ENCODE data around the gene COL2A1.

COL2A1 gene

GRCh38 chr12:48021485-48022179 lies 17.4 kb upstream of the COL2A1 start:
- Histone ChIP-seq H3K36me3 (ENCODE audit: control insufficient read depth in 2 of 2, insufficient read depth in 2 of 2, low read length in 2 of 2) (no peaks in the 10 kb centered on the region), H3K27ac (ENCODE audit: low read length) (no peak overlapping the region), H3K9me3 (ENCODE audit: control insufficient read depth in 2 of 2, low read length in 2 of 2) (no peaks in the 10 kb centered on the region), H3K4me1 (ENCODE audit: control insufficient read depth, insufficient read depth, low read length) (no peaks in the 10 kb centered on the region), H3K4me3 (ENCODE audit: low read length in 2 of 2) (no peak overlapping the region), H3K27me3 (ENCODE audit: control insufficient read depth in 1 of 2, insufficient read depth in 2 of 2, low read length in 2 of 2) (peaks cover 3 to 8% of the 10 kb centered on the region in 2 donors), H3K9ac (ENCODE audit: low read length in 2 of 2) (no peak overlapping the region)

- no peak overlapping the region for H3K27ac ChIP-seq (ENCODE audit: low read length)
- H3K9ac ChIP-seq (ENCODE audit: low read length in 2 of 2): no peak overlapping the region
- no peak overlapping the region for H3K4me3 ChIP-seq (ENCODE audit: low read length in 2 of 2)
- peaks cover 5 to 13% of the 10 kb centered on the region in 2 donors for H3K27me3 ChIP-seq (ENCODE audit: control insufficient read depth in 1 of 2, insufficient read depth in 2 of 2, low read length in 2 of 2)
- H3K4me1 ChIP-seq (ENCODE audit: control insufficient read depth, insufficient read depth, low read length): no peaks in the 10 kb centered on the region
- H3K9me3 ChIP-seq (ENCODE audit: control insufficient read depth in 2 of 2, low read length in 2 of 2): no peaks in the 10 kb centered on the region
- no peaks in the 10 kb centered on the region for H3K36me3 ChIP-seq (ENCODE audit: control insufficient read depth in 2 of 2, insufficient read depth in 2 of 2, low read length in 2 of 2)
Measured at GRCh38 chr12:48019639-48020265, 15.5 kb upstream of the COL2A1 start.

GRCh38 chr12:48018618-48018995 lies 14.3 kb upstream of the COL2A1 start:
- no peaks in the 10 kb centered on the region for H3K4me1 ChIP-seq (ENCODE audit: control insufficient read depth, insufficient read depth, low read length)
- H3K9ac ChIP-seq (ENCODE audit: low read length in 2 of 2): no peak overlapping the region
- H3K27ac ChIP-seq (ENCODE audit: low read length): no peak overlapping the region
- no peaks in the 10 kb centered on the region for H3K9me3 ChIP-seq (ENCODE audit: control insufficient read depth in 2 of 2, low read length in 2 of 2)
- no peak overlapping the region for H3K4me3 ChIP-seq (ENCODE audit: low read length in 2 of 2)
- H3K36me3 ChIP-seq (ENCODE audit: control insufficient read depth in 2 of 2, insufficient read depth in 2 of 2, low read length in 2 of 2): no peaks in the 10 kb centered on the region
- H3K27me3 ChIP-seq (ENCODE audit: control insufficient read depth in 1 of 2, insufficient read depth in 2 of 2, low read length in 2 of 2): peaks cover 5 to 13% of the 10 kb centered on the region in 2 donors

GRCh38 chr12:48017921-48018617 lies 13.8 kb upstream of the COL2A1 start:
- Histone ChIP-seq H3K27ac (ENCODE audit: low read length) (no peak overlapping the region), H3K9me3 (ENCODE audit: control insufficient read depth in 2 of 2, low read length in 2 of 2) (no peaks in the 10 kb centered on the region), H3K36me3 (ENCODE audit: control insufficient read depth in 2 of 2, insufficient read depth in 2 of 2, low read length in 2 of 2) (no peaks in the 10 kb centered on the region), H3K9ac (ENCODE audit: low read length in 2 of 2) (no peak overlapping the region), H3K27me3 (ENCODE audit: control insufficient read depth in 1 of 2, insufficient read depth in 2 of 2, low read length in 2 of 2) (peaks cover 5 to 13% of the 10 kb centered on the region in 2 donors), H3K4me3 (ENCODE audit: low read length in 2 of 2) (no peak overlapping the region), H3K4me1 (ENCODE audit: control insufficient read depth, insufficient read depth, low read length) (no peaks in the 10 kb centered on the region)

GRCh38 chr12:48017496-48017895 lies 13.2 kb upstream of the COL2A1 start:
- H3K27me3 ChIP-seq (ENCODE audit: control insufficient read depth in 1 of 2, insufficient read depth in 2 of 2, low read length in 2 of 2): peaks cover 5 to 10% of the 10 kb centered on the region in 2 donors
- H3K4me1 ChIP-seq (ENCODE audit: control insufficient read depth, insufficient read depth, low read length): no peaks in the 10 kb centered on the region
- H3K4me3 ChIP-seq (ENCODE audit: low read length in 2 of 2): no peak overlapping the region
- no peak overlapping the region for H3K9ac ChIP-seq (ENCODE audit: low read length in 2 of 2)
- no peaks in the 10 kb centered on the region for H3K36me3 ChIP-seq (ENCODE audit: control insufficient read depth in 2 of 2, insufficient read depth in 2 of 2, low read length in 2 of 2)
- no peak overlapping the region for H3K27ac ChIP-seq (ENCODE audit: low read length)
- no peaks in the 10 kb centered on the region for H3K9me3 ChIP-seq (ENCODE audit: control insufficient read depth in 2 of 2, low read length in 2 of 2)

GRCh38 chr12:48016373-48017020 lies 12.2 kb upstream of the COL2A1 start:
- no peak overlapping the region for H3K4me3 ChIP-seq (ENCODE audit: low read length in 2 of 2)
- H3K9me3 ChIP-seq (ENCODE audit: control insufficient read depth in 2 of 2, low read length in 2 of 2): no peaks in the 10 kb centered on the region
- no peaks in the 10 kb centered on the region for H3K4me1 ChIP-seq (ENCODE audit: control insufficient read depth, insufficient read depth, low read length)
- H3K27ac ChIP-seq (ENCODE audit: low read length): no peak overlapping the region
- peaks cover 5% of the 10 kb centered on the region in 2 donors for H3K27me3 ChIP-seq (ENCODE audit: control insufficient read depth in 1 of 2, insufficient read depth in 2 of 2, low read length in 2 of 2)
- no peaks in the 10 kb centered on the region for H3K36me3 ChIP-seq (ENCODE audit: control insufficient read depth in 2 of 2, insufficient read depth in 2 of 2, low read length in 2 of 2)
- H3K9ac ChIP-seq (ENCODE audit: low read length in 2 of 2): no peak overlapping the region

- no peak overlapping the region for H3K9ac ChIP-seq (ENCODE audit: low read length in 2 of 2)
- H3K27ac ChIP-seq (ENCODE audit: low read length): no peak overlapping the region
- H3K4me1 ChIP-seq (ENCODE audit: control insufficient read depth, insufficient read depth, low read length): no peaks in the 10 kb centered on the region
- peaks cover 2 to 6% of the 10 kb centered on the region in 2 donors for H3K27me3 ChIP-seq (ENCODE audit: control insufficient read depth in 1 of 2, insufficient read depth in 2 of 2, low read length in 2 of 2)
- H3K36me3 ChIP-seq (ENCODE audit: control insufficient read depth in 2 of 2, insufficient read depth in 2 of 2, low read length in 2 of 2): no peaks in the 10 kb centered on the region
- no peaks in the 10 kb centered on the region for H3K9me3 ChIP-seq (ENCODE audit: control insufficient read depth in 2 of 2, low read length in 2 of 2)
- H3K4me3 ChIP-seq (ENCODE audit: low read length in 2 of 2): no peak overlapping the region
Measured at GRCh38 chr12:48015954-48016353, 11.7 kb upstream of the COL2A1 start.

- H3K9ac ChIP-seq (ENCODE audit: low read length in 2 of 2): no peak overlapping the region
- H3K4me1 ChIP-seq (ENCODE audit: control insufficient read depth, insufficient read depth, low read length): no peaks in the 10 kb centered on the region
- peaks cover 2 to 11% of the 10 kb centered on the region in 2 donors for H3K27me3 ChIP-seq (ENCODE audit: control insufficient read depth in 1 of 2, insufficient read depth in 2 of 2, low read length in 2 of 2)
- no peak overlapping the region for H3K27ac ChIP-seq (ENCODE audit: low read length)
- H3K36me3 ChIP-seq (ENCODE audit: control insufficient read depth in 2 of 2, insufficient read depth in 2 of 2, low read length in 2 of 2): no peaks in the 10 kb centered on the region
- no peaks in the 10 kb centered on the region for H3K9me3 ChIP-seq (ENCODE audit: control insufficient read depth in 2 of 2, low read length in 2 of 2)
- H3K4me3 ChIP-seq (ENCODE audit: low read length in 2 of 2): no peak overlapping the region
Measured at GRCh38 chr12:48015129-48015528, 10.9 kb upstream of the COL2A1 start.

- H3K4me1 ChIP-seq (ENCODE audit: control insufficient read depth, insufficient read depth, low read length): no peaks in the 10 kb centered on the region
- H3K27me3 ChIP-seq (ENCODE audit: control insufficient read depth in 1 of 2, insufficient read depth in 2 of 2, low read length in 2 of 2): peaks cover 7 to 24% of the 10 kb centered on the region in 2 donors
- H3K9ac ChIP-seq (ENCODE audit: low read length in 2 of 2): no peak overlapping the region
- no peak overlapping the region for H3K27ac ChIP-seq (ENCODE audit: low read length)
- H3K36me3 ChIP-seq (ENCODE audit: control insufficient read depth in 2 of 2, insufficient read depth in 2 of 2, low read length in 2 of 2): no peaks in the 10 kb centered on the region
- no peaks in the 10 kb centered on the region for H3K9me3 ChIP-seq (ENCODE audit: control insufficient read depth in 2 of 2, low read length in 2 of 2)
- no peak overlapping the region for H3K4me3 ChIP-seq (ENCODE audit: low read length in 2 of 2)
Measured at GRCh38 chr12:48013287-48013686, 9.0 kb upstream of the COL2A1 start.

GRCh38 chr12:48012070-48012469 lies 7.8 kb upstream of the COL2A1 start:
- Histone ChIP-seq H3K27me3 (ENCODE audit: control insufficient read depth in 1 of 2, insufficient read depth in 2 of 2, low read length in 2 of 2) (peaks cover 9 to 26% of the 10 kb centered on the region in 2 donors), H3K4me1 (ENCODE audit: control insufficient read depth, insufficient read depth, low read length) (no peaks in the 10 kb centered on the region), H3K9ac (ENCODE audit: low read length in 2 of 2) (no peak overlapping the region), H3K9me3 (ENCODE audit: control insufficient read depth in 2 of 2, low read length in 2 of 2) (no peaks in the 10 kb centered on the region), H3K36me3 (ENCODE audit: control insufficient read depth in 2 of 2, insufficient read depth in 2 of 2, low read length in 2 of 2) (no peaks in the 10 kb centered on the region), H3K27ac (ENCODE audit: low read length) (no peak overlapping the region), H3K4me3 (ENCODE audit: low read length in 2 of 2) (no peak overlapping the region)

Measured in stomach smooth muscle (tissue), 2 donors.